Trophoblast cell (in vitro differentiated cells and primary cell): ENCODE data around the gene MYO15B.

Source experiments
- DNase-seq, 2 donors: peaks; one replicate each; pipeline ENCODE4 v3.0.0-alpha.2; 2016
- H2AFZ ChIP-seq: 2 replicates; pipeline ENCODE4 v1.6.1; 2013; ENCODE audit warnings: low read length, moderate library complexity, mild to moderate bottlenecking; ENCODE audit not compliant: insufficient read depth, poor library complexity
- H2AK5ac ChIP-seq: 2 replicates; pipeline ENCODE4 v1.6.1; 2013; ENCODE audit warnings: mild to moderate bottlenecking, low read length
- H2BK120ac ChIP-seq: 2 replicates; pipeline ENCODE4 v1.6.1; 2013; ENCODE audit warnings: low read length, mild to moderate bottlenecking, moderate library complexity; ENCODE audit not compliant: insufficient read depth, poor library complexity
- H2BK12ac ChIP-seq: 2 replicates; pipeline ENCODE4 v1.6.1; 2013; ENCODE audit warnings: mild to moderate bottlenecking, low read length, moderate library complexity
- H2BK5ac ChIP-seq: 2 replicates; pipeline ENCODE4 v1.6.1; 2013; ENCODE audit warnings: low read length, low read depth, moderate library complexity, mild to moderate bottlenecking; ENCODE audit not compliant: poor library complexity
- H3K14ac ChIP-seq: 2 replicates; pipeline ENCODE4 v1.6.1; 2013; ENCODE audit warnings: mild to moderate bottlenecking, low read length
- H3K18ac ChIP-seq: 2 replicates; pipeline ENCODE4 v1.6.1; 2013; ENCODE audit warnings: mild to moderate bottlenecking, low read length
- H3K23ac ChIP-seq: 2 replicates; pipeline ENCODE4 v1.6.1; 2013; ENCODE audit warnings: low read length
- H3K27ac ChIP-seq: 2 replicates; pipeline ENCODE4 v1.5.1; 2013; ENCODE audit warnings: low read depth, mild to moderate bottlenecking, inconsistent platforms, low read length, moderate library complexity
- H3K27me3 ChIP-seq: 2 replicates; pipeline ENCODE4 v1.6.1; 2013; ENCODE audit warnings: inconsistent platforms, mild to moderate bottlenecking, low read length, moderate library complexity; ENCODE audit not compliant: insufficient read depth
- H3K36me3 ChIP-seq, 2 experiments: 1 replicate in 1 of 2; 2 replicates in 1 of 2; pipeline ENCODE4 v1.6.1; 2013; ENCODE audit warnings: low read length in 2 of 2, mild to moderate bottlenecking in 2 of 2, moderate library complexity in 1 of 2; ENCODE audit not compliant: insufficient read depth in 2 of 2, control insufficient read depth in 1 of 2
- H3K4ac ChIP-seq: 2 replicates; pipeline ENCODE4 v1.6.1; 2013; ENCODE audit warnings: low read depth, mild to moderate bottlenecking, low read length, moderate library complexity
- H3K4me1 ChIP-seq, 2 experiments: 1 replicate in 1 of 2; 2 replicates in 1 of 2; pipeline ENCODE4 v1.6.1; 2013; ENCODE audit warnings: low read length in 2 of 2, mild to moderate bottlenecking in 2 of 2, moderate library complexity in 1 of 2; ENCODE audit not compliant: insufficient read depth in 2 of 2, control insufficient read depth in 1 of 2
- H3K4me2 ChIP-seq: 2 replicates; pipeline ENCODE4 v1.6.1; 2013; ENCODE audit warnings: inconsistent platforms, mild to moderate bottlenecking, low read length, moderate library complexity
- H3K4me3 ChIP-seq: 2 replicates; pipeline ENCODE4 v1.5.1; 2013; ENCODE audit warnings: mild to moderate bottlenecking, low read depth, low read length, inconsistent platforms
- H3K79me1 ChIP-seq: one replicate; pipeline ENCODE4 v1.6.1; 2013; ENCODE audit warnings: low read length
- H3K79me2 ChIP-seq: 2 replicates; pipeline ENCODE4 v1.6.1; 2013; ENCODE audit warnings: low read length, mild to moderate bottlenecking; ENCODE audit not compliant: control insufficient read depth, insufficient read depth, poor library complexity
- H3K9ac ChIP-seq: 2 replicates; pipeline ENCODE4 v1.6.1; 2013; ENCODE audit warnings: mild to moderate bottlenecking, low read length
- H3K9me3 ChIP-seq: 2 replicates; pipeline ENCODE4 v1.6.1; 2013; ENCODE audit warnings: low read depth, mild to moderate bottlenecking, control low read depth, inconsistent platforms, low read length; ENCODE audit not compliant: insufficient read depth
- H4K12ac ChIP-seq: 2 replicates; pipeline ENCODE4 v1.6.1; 2013; ENCODE audit warnings: low read depth, mild to moderate bottlenecking, low read length, moderate library complexity
- H4K8ac ChIP-seq: 2 replicates; pipeline ENCODE4 v1.6.1; 2013; ENCODE audit warnings: low read depth, mild to moderate bottlenecking, low read length, moderate library complexity
- H4K91ac ChIP-seq: one replicate; pipeline ENCODE4 v1.6.1; 2013; ENCODE audit warnings: low read depth, mild to moderate bottlenecking, low read length, moderate library complexity
- WGBS: extraction: QIAGEN DNeasy Blood & Tissue Kit; methylation state at CpG from one replicate; pipeline ENCODE4 v1.1.7; 2013; ENCODE audit warnings: missing lambda C conversion rate; ENCODE audit not compliant: insufficient read length, insufficient coverage; ENCODE audit errors: extremely low coverage; 5-methylcytosine and 5-hydroxymethylcytosine counted together

Gene MYO15B

DNA sequence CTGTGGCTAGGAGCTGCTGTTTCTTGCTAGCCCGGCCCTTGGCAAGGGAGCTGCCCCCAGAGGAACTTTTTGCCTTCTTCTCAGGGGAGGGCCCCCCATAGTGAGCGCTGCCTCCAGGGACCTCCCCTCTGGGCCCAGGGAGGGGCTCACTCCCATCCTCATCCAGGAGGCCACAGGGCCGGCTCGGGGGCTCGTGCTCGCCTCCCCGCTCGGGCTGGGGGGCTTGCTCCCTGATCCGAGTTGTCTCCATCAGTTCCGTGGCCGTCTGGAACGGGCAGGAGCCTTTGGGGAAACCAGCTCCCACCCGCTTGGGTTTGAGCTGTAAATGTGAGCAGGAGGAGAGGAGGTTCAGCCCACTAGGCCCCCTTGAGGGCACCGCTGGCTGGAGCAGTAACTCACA, 41.6 kb downstream of the MYO15B start:
- peaks cover 6% of the 10 kb centered on the region for H3K9me3 ChIP-seq
- no peak overlapping the region for H4K91ac ChIP-seq
- no peak overlapping the region for H4K8ac ChIP-seq
- no peak overlapping the region for H3K18ac ChIP-seq
- H3K79me1 ChIP-seq = peaks cover 4% of the 10 kb centered on the region
- DNase-seq = no peak
- no peak overlapping the region for H2BK5ac ChIP-seq
- no peak overlapping the region for H3K23ac ChIP-seq
- H3K4me1 ChIP-seq = peaks cover 10% of the 10 kb centered on the region in 2 experiments
- no peak overlapping the region for H2BK12ac ChIP-seq
- no peak overlapping the region for H4K12ac ChIP-seq
- no peak overlapping the region for H3K4me3 ChIP-seq
- no peak overlapping the region for H2AK5ac ChIP-seq
- H3K27me3 ChIP-seq = no peaks in the 10 kb centered on the region
- no peak overlapping the region for H3K27ac ChIP-seq
- no peak overlapping the region for H2BK120ac ChIP-seq
- no peak overlapping the region for H2AFZ ChIP-seq
- H3K36me3 ChIP-seq = peaks cover 21 to 24% of the 10 kb centered on the region in 2 experiments
- no peak overlapping the region for H3K4ac ChIP-seq
- no peaks in the 10 kb centered on the region for H3K79me2 ChIP-seq
- H3K14ac ChIP-seq = no peak overlapping the region
- H3K9ac ChIP-seq = no peak overlapping the region
- no CpG with 5 or more reads among the region's 14 CpGs for WGBS
- no peak overlapping the region for H3K4me2 ChIP-seq

DNA sequence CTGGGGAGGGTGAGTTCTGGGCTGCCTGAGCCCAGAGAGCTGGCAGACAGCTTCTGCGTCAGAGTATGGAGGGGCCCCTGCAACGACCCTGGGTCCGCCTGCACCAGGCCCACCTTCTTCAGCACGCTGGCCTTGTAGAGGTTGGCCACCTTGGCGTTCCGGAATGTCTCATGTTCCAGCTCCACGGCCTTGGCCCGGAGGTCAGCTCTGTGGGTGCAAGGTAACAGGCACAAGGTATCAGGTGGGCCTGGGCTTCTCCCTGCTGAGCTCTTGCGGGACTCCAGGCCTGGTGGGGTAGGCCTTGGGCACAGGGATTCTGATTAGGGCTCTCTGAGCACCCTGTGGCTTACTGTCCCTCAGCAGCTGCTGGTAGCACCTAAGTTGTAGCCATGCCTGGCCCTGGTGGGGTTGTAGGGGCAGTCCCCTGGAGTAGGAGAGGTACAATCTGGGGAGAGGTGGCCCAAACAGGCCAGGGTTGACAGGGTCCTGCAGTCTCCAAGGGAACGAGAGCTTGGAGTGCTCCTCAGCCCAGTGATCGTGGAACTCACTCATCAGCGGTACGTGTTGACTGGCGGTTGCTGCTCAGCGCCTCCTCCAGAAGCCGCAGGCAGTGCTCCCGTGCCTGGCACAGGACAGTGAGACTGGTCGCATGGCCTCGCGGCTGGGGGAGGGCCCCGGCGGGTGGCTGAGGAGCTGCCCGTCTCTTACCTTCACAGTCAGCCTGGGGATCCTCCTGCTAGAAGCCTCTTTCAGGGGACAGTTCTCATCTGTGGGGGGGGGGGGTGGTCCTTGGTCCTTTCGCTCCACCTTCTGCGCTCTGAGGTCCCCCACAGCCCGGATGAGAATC, 42.7 kb downstream of the MYO15B start:
- Histone ChIP-seq H3K18ac (no peak overlapping the region), H3K36me3 (peaks cover 21 to 24% of the 10 kb centered on the region in 2 experiments), H3K27me3 (no peaks in the 10 kb centered on the region), H2BK5ac (no peak overlapping the region), H3K79me2 (no peaks in the 10 kb centered on the region), H3K79me1 (peaks cover 4% of the 10 kb centered on the region), H3K4me2 (no peak overlapping the region), H3K9ac (no peak overlapping the region), H2AK5ac (no peak overlapping the region), H3K4me1 (peaks cover 11 to 13% of the 10 kb centered on the region in 2 experiments), H4K91ac (no peak overlapping the region), H2BK120ac (no peak overlapping the region), H3K9me3 (peaks cover 2% of the 10 kb centered on the region), H4K12ac (no peak overlapping the region), H3K14ac (no peak overlapping the region), H2AFZ (no peak overlapping the region), H3K27ac (no peak overlapping the region), H2BK12ac (no peak overlapping the region), H3K23ac (no peak overlapping the region), H4K8ac (no peak overlapping the region), H3K4me3 (no peak overlapping the region), H3K4ac (no peak overlapping the region)
- WGBS = no CpG with 5 or more reads among the region's 26 CpGs
- no peak for DNase-seq

DNA sequence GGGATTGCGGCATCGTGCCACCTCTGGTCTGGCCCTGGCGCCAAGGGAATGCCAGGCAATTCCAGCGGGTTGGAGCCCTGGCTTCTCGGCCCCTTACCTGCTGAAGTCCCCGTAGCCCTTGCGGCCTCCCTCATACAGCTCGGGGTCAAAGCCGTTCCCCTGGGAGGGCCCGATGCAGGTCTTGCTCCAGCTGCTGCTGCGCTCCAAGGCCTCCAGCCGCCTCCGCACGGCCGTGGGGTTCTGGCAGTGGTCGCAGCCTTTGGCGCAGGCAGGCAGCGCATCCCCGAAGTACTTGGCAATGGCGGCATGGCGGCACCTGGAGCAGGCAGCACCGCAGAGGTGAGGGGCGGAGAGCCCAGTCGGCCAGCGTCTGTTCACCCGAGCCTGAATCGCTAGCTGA, 43.8 kb downstream of the MYO15B start:
- H3K79me1 ChIP-seq = peaks cover 4% of the 10 kb centered on the region
- no peak for DNase-seq
- no peak overlapping the region for H4K12ac ChIP-seq
- H3K27me3 ChIP-seq = no peaks in the 10 kb centered on the region
- no peak overlapping the region for H2AK5ac ChIP-seq
- no CpG with 5 or more reads among the region's 27 CpGs for WGBS
- H2BK5ac ChIP-seq = no peak overlapping the region
- H2BK12ac ChIP-seq = no peak overlapping the region
- no peak overlapping the region for H2AFZ ChIP-seq
- H4K8ac ChIP-seq = no peak overlapping the region
- no peak overlapping the region for H3K23ac ChIP-seq
- no peak overlapping the region for H4K91ac ChIP-seq
- H3K27ac ChIP-seq = no peak overlapping the region
- H3K4me2 ChIP-seq = no peak overlapping the region
- H3K4ac ChIP-seq = no peak overlapping the region
- H3K14ac ChIP-seq = no peak overlapping the region
- H3K36me3 ChIP-seq = peaks cover 19 to 20% of the 10 kb centered on the region in 2 experiments
- no peak overlapping the region for H3K9ac ChIP-seq
- H3K9me3 ChIP-seq = peaks cover 3% of the 10 kb centered on the region
- H2BK120ac ChIP-seq = no peak overlapping the region
- peaks cover 11 to 13% of the 10 kb centered on the region in 2 experiments for H3K4me1 ChIP-seq
- no peak overlapping the region for H3K18ac ChIP-seq
- H3K4me3 ChIP-seq = no peak overlapping the region
- H3K79me2 ChIP-seq = no peaks in the 10 kb centered on the region

DNA sequence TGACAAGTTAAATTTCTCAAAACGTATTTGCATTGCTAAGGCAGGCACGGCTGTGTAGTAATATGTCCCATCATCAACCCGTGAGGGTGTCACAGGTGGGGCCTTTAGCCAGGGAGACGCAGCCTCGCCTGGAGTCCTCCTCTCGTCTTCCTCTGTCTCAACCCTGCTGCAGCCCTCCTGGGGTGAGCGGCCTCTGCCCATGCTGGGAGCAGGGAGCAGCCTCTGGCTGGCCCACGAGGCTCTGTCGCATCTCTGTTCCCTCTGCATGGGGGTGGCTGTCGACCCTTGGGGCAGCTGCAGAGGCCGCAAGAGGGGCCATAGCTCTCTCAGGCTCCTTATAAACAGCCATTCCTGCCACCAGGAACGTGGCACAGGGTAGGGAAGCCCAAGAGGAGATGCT, 44.8 kb downstream of the MYO15B start:
- Histone ChIP-seq H3K9ac (no peak overlapping the region), H2AFZ (no peak overlapping the region), H3K36me3 (peaks cover 12 to 14% of the 10 kb centered on the region in 2 experiments), H3K9me3 (peaks cover 3% of the 10 kb centered on the region), H3K27me3 (no peaks in the 10 kb centered on the region), H2AK5ac (no peak overlapping the region), H2BK120ac (no peak overlapping the region), H3K4ac (no peak overlapping the region), H4K12ac (no peak overlapping the region), H3K4me1 (peaks cover 11 to 13% of the 10 kb centered on the region in 2 experiments), H3K18ac (no peak overlapping the region), H3K4me3 (no peak overlapping the region), H3K79me1 (peaks cover 4% of the 10 kb centered on the region), H3K14ac (no peak overlapping the region), H4K8ac (no peak overlapping the region), H3K27ac (no peak overlapping the region), H2BK5ac (no peak overlapping the region), H2BK12ac (no peak overlapping the region), H3K79me2 (no peaks in the 10 kb centered on the region), H3K4me2 (no peak overlapping the region), H4K91ac (no peak overlapping the region), H3K23ac (no peak overlapping the region)
- WGBS = no CpG with 5 or more reads among the region's 12 CpGs
- no peak for DNase-seq
